K562 (cell line): ENCODE measurements around the gene TOMM6. TPM values are rescaled to one million over a fixed set of nuclear protein-coding genes. Genes with fewer than 3 reads are reported as not detected.
A peak's percentile ranks its signal among the peaks of the same experiment; 100 is the strongest.

Experiments
- BCL6 ChIP-seq: fragments of 250-450 bp; sonication (Bioruptor Pico); IDR thresholded peaks from 2 replicates; pipeline ENCODE4 v1.4.0; 2020
- BCLAF1 ChIP-seq, 2 experiments: fragments of 450-650 bp in 1 of 2; IDR thresholded peaks; 2 replicates each; pipeline ENCODE4 v1.6.1; 2011 to 2017; ENCODE audit warnings: low read depth in 2 of 2, antibody characterized with exemption in 1 of 2, borderline replicate concordance in 1 of 2, low read length in 1 of 2, mild to moderate bottlenecking in 1 of 2, mixed read lengths in 1 of 2; ENCODE audit not compliant: control insufficient read depth in 1 of 2
- DIDO1 ChIP-seq: fragments of 450-650 bp; IDR thresholded peaks from 2 replicates; pipeline ENCODE4 v1.6.1; 2016; ENCODE audit warnings: low read depth, missing biosample characterization, missing genetic modification characterization
- E2F4 ChIP-seq: sonication (generic); formaldehyde crosslinking; IDR thresholded peaks from 2 replicates; pipeline ENCODE4 v1.8.0; 2022; ENCODE audit warnings: mild to moderate bottlenecking, low read depth, missing genetic modification reagents
- ETS2 ChIP-seq: IDR thresholded peaks from 2 replicates; pipeline ENCODE4 v1.6.1; 2016; ENCODE audit warnings: borderline replicate concordance, missing genetic modification characterization, mild to moderate bottlenecking, moderate library complexity, missing compliant biosample characterization; ENCODE audit not compliant: poor library complexity, severe bottlenecking
- FOS ChIP-seq: IDR thresholded peaks from 3 replicates; pipeline ENCODE4 v1.6.1; 2011; ENCODE audit not compliant: insufficient read length; ENCODE audit errors: extremely low read depth
- FOXJ3 ChIP-seq: sonication (generic); formaldehyde crosslinking; IDR thresholded peaks from 2 replicates; pipeline ENCODE4 v1.4.0; 2020; ENCODE audit warnings: mild to moderate bottlenecking, missing genetic modification reagents
- KAT8 ChIP-seq: fragments of 450-650 bp; IDR thresholded peaks from 2 replicates; pipeline ENCODE4 v1.6.1; 2016; ENCODE audit warnings: low read depth, mild to moderate bottlenecking
- KDM2B ChIP-seq: fragments of 250-450 bp; sonication (Bioruptor Pico); IDR thresholded peaks from 2 replicates; pipeline ENCODE4 v1.8.0; 2021; ENCODE audit warnings: mild to moderate bottlenecking, moderate library complexity
- MCM2 ChIP-seq: fragments of 450-650 bp; IDR thresholded peaks from 2 replicates; pipeline ENCODE4 v1.6.1; 2017; ENCODE audit warnings: low read depth, mild to moderate bottlenecking
- MTA3 ChIP-seq: fragments of 450-650 bp; formaldehyde crosslinking; IDR thresholded peaks from 2 replicates; pipeline ENCODE4 v1.6.1; 2017; ENCODE audit warnings: mild to moderate bottlenecking, borderline replicate concordance
- NFXL1 ChIP-seq: fragments of 450-650 bp; formaldehyde crosslinking; IDR thresholded peaks from 2 replicates; pipeline ENCODE4 v1.4.0; 2021; ENCODE audit warnings: mild to moderate bottlenecking
- RBM15 ChIP-seq: fragments of 200-400 bp; formaldehyde crosslinking; IDR thresholded peaks from 2 replicates; pipeline ENCODE4 v1.6.1; 2018; ENCODE audit warnings: mild to moderate bottlenecking, low read length, moderate library complexity; ENCODE audit not compliant: insufficient read depth
- REST ChIP-seq, 2 experiments: fragments of 450-650 bp; formaldehyde crosslinking in 1 of 2; IDR thresholded peaks; 2 replicates each; pipeline versions ENCODE4 v1.4.0 to v1.6.1; 2014 to 2020; ENCODE audit warnings: mild to moderate bottlenecking in 2 of 2, borderline replicate concordance in 1 of 2, low read depth in 1 of 2
- SMARCC2 ChIP-seq: fragments of 450-650 bp; IDR thresholded peaks from 2 replicates; pipeline ENCODE4 v1.6.1; 2017; ENCODE audit warnings: antibody characterized with exemption, moderate library complexity, mild to moderate bottlenecking, low read depth
- polyA plus RNA-seq, 8 experiments: library from polyadenylated mRNA; depleted of rRNA in 4 of 8; stranded (reverse) in 5 of 8; unstranded in 3 of 8; fragments of >200 nt; fragmentation: Nextera tagmentation in 2 of 8; fragmentation: Illumina TruSeq in 1 of 8; extraction: Ambion mirVana in 2 of 8; extraction: Trizol in 1 of 8; gene quantifications; 2 replicates each; pipeline versions ENCODE4 v1.2.1 to v1.2.3, GENCODE V29; 2011 to 2014; ENCODE audit warnings: inconsistent platforms in 1 of 8, missing spikeins in 1 of 8
- total RNA-seq, 7 experiments: library from RNA; depleted of rRNA in 6 of 7; stranded (reverse); fragments of >200 nt in 6 of 7; fragmentation: Illumina TruSeq in 2 of 7; extraction: Trizol in 2 of 7; gene quantifications; 2 replicates each; pipeline versions ENCODE4 v1.2.1 to v1.2.3, GENCODE V29; 2011 to 2021; ENCODE audit warnings: low replicate concordance in 1 of 7

The TOMM6 gene
- total and polyA plus RNA-seq, 9 of the 15 experiments (the other 6 are each of a cell fraction or from before 2014, with no cell fraction given), result 380 to 2,097 (median 1,065) TPM

- TF ChIP-seq FOXJ3 (no peak), DIDO1 (no peak), MCM2 (no peak), BCL6 (no peak), ETS2 (tag) (no peak), KDM2B (CRISPR knock-in tag) (no peak), SMARCC2 (no peak), REST (IDR thresholded peaks at IDR 0.05; ENCODE audit: borderline replicate concordance) (peak; percentile 81), REST (CRISPR knock-in tag; IDR thresholded peaks at IDR 0.05; ENCODE audit: low read depth) (peak; percentile 7; the same call in 1 of the 2 replicates), NFXL1 (CRISPR knock-in tag) (no peak), E2F4 (CRISPR knock-in tag) (0 out of 2 replicates have a peak, but pooled peaks have one; percentile 58), BCLAF1 (IDR thresholded peaks at IDR 0.05; ENCODE audit: borderline replicate concordance in 1 of 2, control insufficient read depth in 1 of 2, low read depth in 2 of 2, low read length in 1 of 2) (no peak), MTA3 (0 out of 2 replicates have a peak, but pooled peaks have one; percentile 26), FOS (no peak), RBM15 (no peak), KAT8 (no peak)
Observed at GRCh38 chr6:41786451-41787218, 859 bp upstream of the TOMM6 start (continued).
